WTC11 (cell line): ENCODE results near the gene ZBTB47. TPM values are rescaled to one million over a fixed set of nuclear protein-coding genes. Genes with fewer than 3 reads are reported as not detected.

Source experiments
- ATAC-seq: fragments of 200-7000 bp; cut with Tn5 transposase; 2 replicates; pipeline ENCODE4 v1.10.0; 2021; ENCODE audit warnings: mild to moderate bottlenecking, moderate library complexity
- CTCF ChIA-PET: fragments of 300-600 bp; sonication (Branson Sonifier 250); formaldehyde crosslinking; loops from one replicate; lab custom pipeline; 2021; ENCODE audit warnings: antibody characterized with exemption; lab: Charles Lee
- POLR2A ChIA-PET: fragments of 350-600 bp; sonication (Branson Sonifier 250); formaldehyde crosslinking; loops from one replicate; lab custom pipeline; 2021; ENCODE audit warnings: antibody characterized with exemption; lab: Charles Lee
- DNase-seq: peaks from one replicate; pipeline ENCODE4 v3.0.0; 2021; ENCODE audit warnings: low spot score
- H3K27ac Mint-ChIP-seq: 2 replicates; pipeline ENCODE4 v1.8.0; 2021; ENCODE audit warnings: mixed read lengths
- H3K27me3 Mint-ChIP-seq: 2 replicates; pipeline ENCODE4 v1.8.0; 2021; ENCODE audit warnings: low read depth, mild to moderate bottlenecking, moderate library complexity, mixed read lengths
- H3K36me3 Mint-ChIP-seq: 2 replicates; pipeline ENCODE4 v1.8.0; 2021; ENCODE audit warnings: mixed read lengths
- H3K4me1 Mint-ChIP-seq: 2 replicates; pipeline ENCODE4 v1.8.0; 2022; ENCODE audit warnings: mixed read lengths
- H3K4me3 Mint-ChIP-seq: 2 replicates; pipeline ENCODE4 v1.8.0; 2021; ENCODE audit warnings: mild to moderate bottlenecking, moderate library complexity, mixed read lengths
- H3K9me3 Mint-ChIP-seq: 2 replicates; pipeline ENCODE4 v1.8.0; 2021; ENCODE audit warnings: mixed read lengths
- AFF4 ChIP-seq: sonication (generic); formaldehyde crosslinking; IDR thresholded peaks from 2 replicates; pipeline ENCODE4 v1.8.1; 2023; ENCODE audit warnings: mild to moderate bottlenecking, missing genetic modification reagents, borderline replicate concordance
- ATF1 ChIP-seq: sonication (generic); formaldehyde crosslinking; IDR thresholded peaks from 2 replicates; pipeline ENCODE4 v1.8.1; 2023; ENCODE audit warnings: mild to moderate bottlenecking, moderate library complexity, missing genetic modification reagents
- CBFB ChIP-seq: sonication (generic); formaldehyde crosslinking; IDR thresholded peaks from 2 replicates; pipeline ENCODE4 v1.8.1; 2022; ENCODE audit warnings: mild to moderate bottlenecking, low read depth, missing genetic modification reagents
- CDX4 ChIP-seq: fragments of 250-450 bp; sonication (Bioruptor Pico); IDR thresholded peaks from 2 replicates; pipeline ENCODE4 v1.9.0; 2021; ENCODE audit warnings: moderate library complexity, mild to moderate bottlenecking, inconsistent platforms, borderline replicate concordance
- E2F4 ChIP-seq: sonication (generic); formaldehyde crosslinking; IDR thresholded peaks from 2 replicates; pipeline ENCODE4 v1.8.1; 2022; ENCODE audit warnings: low read depth, mild to moderate bottlenecking, moderate library complexity, missing genetic modification reagents, borderline replicate concordance
- ESRRA ChIP-seq: sonication (generic); formaldehyde crosslinking; IDR thresholded peaks from 2 replicates; pipeline ENCODE4 v1.8.1; 2022; ENCODE audit warnings: mild to moderate bottlenecking, missing genetic modification reagents, borderline replicate concordance
- FOXK1 ChIP-seq: sonication (generic); formaldehyde crosslinking; IDR thresholded peaks from 2 replicates; pipeline ENCODE4 v1.8.0; 2022; ENCODE audit warnings: mild to moderate bottlenecking, moderate library complexity, missing genetic modification reagents
- NFE2L1 ChIP-seq: sonication (generic); formaldehyde crosslinking; IDR thresholded peaks from 2 replicates; pipeline ENCODE4 v1.8.1; 2023; ENCODE audit warnings: missing genetic modification reagents
- PREB ChIP-seq: sonication (generic); formaldehyde crosslinking; IDR thresholded peaks from 2 replicates; pipeline ENCODE4 v1.8.1; 2022; ENCODE audit warnings: mild to moderate bottlenecking, missing genetic modification reagents, moderate library complexity, borderline replicate concordance
- SMAD3 ChIP-seq: sonication (generic); formaldehyde crosslinking; IDR thresholded peaks from 2 replicates; pipeline ENCODE4 v1.8.0; 2022; ENCODE audit warnings: missing genetic modification reagents, mild to moderate bottlenecking, borderline replicate concordance
- ZMAT4 ChIP-seq: fragments of 250-450 bp; sonication (Bioruptor Pico); IDR thresholded peaks from 2 replicates; pipeline ENCODE4 v1.9.0; 2021; ENCODE audit warnings: mild to moderate bottlenecking
- ZNF396 ChIP-seq: fragments of 250-450 bp; sonication (Bioruptor Pico); IDR thresholded peaks from 2 replicates; pipeline ENCODE4 v1.8.0; 2021; ENCODE audit warnings: mild to moderate bottlenecking, moderate library complexity, borderline replicate concordance
- ZNF425 ChIP-seq: fragments of 250-450 bp; sonication (Bioruptor Pico); conservative IDR thresholded peaks from 2 replicates; pipeline ENCODE4 v1.9.0; 2021; ENCODE audit warnings: mild to moderate bottlenecking
- ZNF512 ChIP-seq: sonication (generic); formaldehyde crosslinking; IDR thresholded peaks from 2 replicates; pipeline ENCODE4 v1.8.1; 2022; ENCODE audit warnings: missing genetic modification reagents, borderline replicate concordance
- total RNA-seq: library from RNA; stranded (reverse); gene quantifications from 3 replicates; pipeline ENCODE4 v1.2.3, GENCODE V29; 2021

The ZBTB47 gene
- total RNA-seq, 1 experiment from 2014 or later = 5.2 TPM

- TF ChIP-seq NFE2L1 (CRISPR knock-in tag) (no peak), E2F4 (CRISPR knock-in tag) (no peak)
These were observed 55.2 kb downstream of the ZBTB47 start (continued) for GRCh38 chr3:42708611-42709151.

- H3K27ac Mint-ChIP-seq = no peak overlapping the region
- no peak overlapping the region for H3K4me3 Mint-ChIP-seq
- no peak for TF ChIP-seq CBFB
- no peak for TF ChIP-seq PREB (CRISPR knock-in tag)
- TF ChIP-seq ZMAT4 (CRISPR knock-in tag) = no peak
- TF ChIP-seq AFF4 (CRISPR knock-in tag) = no peak
- no peak for TF ChIP-seq FOXK1 (CRISPR knock-in tag)
- no peak for TF ChIP-seq ATF1 (CRISPR knock-in tag)
- TF ChIP-seq SMAD3 (CRISPR knock-in tag) = no peak
- no peak for TF ChIP-seq ZNF425 (CRISPR knock-in tag)
- no peak for TF ChIP-seq CDX4 (CRISPR knock-in tag)
- TF ChIP-seq ZNF512 (CRISPR knock-in tag) = no peak
- no peak for TF ChIP-seq ESRRA (CRISPR knock-in tag)
- TF ChIP-seq ZNF396 (CRISPR knock-in tag) = no peak
- ATAC-seq = no peak
- H3K9me3 Mint-ChIP-seq = no peaks in the 10 kb centered on the region
- DNase-seq = peak; percentile 5
- no peaks in the 10 kb centered on the region for H3K27me3 Mint-ChIP-seq
- H3K4me1 Mint-ChIP-seq = no peaks in the 10 kb centered on the region
- POLR2A ChIA-PET = no interaction called here
- CTCF ChIA-PET = interaction anchor here (1.0 kb wide), 1 partner anchor 40 kb away, joined by 3 read pairs; no protein-coding TSS in a partner anchor
- H3K36me3 Mint-ChIP-seq = no peaks in the 10 kb centered on the region
These were observed 56.1 kb downstream of the ZBTB47 start for GRCh38 chr3:42709621-42710020.
